HG03175 (cell line): ENCODE results near the gene TOR4A.
"Not testable (repeated sequence)": the region's sequence is repeated elsewhere in the genome, so short reads cannot be mapped to it uniquely, and the experiment has no call there.

Experiments
- ATAC-seq: cut with Tn5 transposase; IDR thresholded peaks from one replicate; pipeline ENCODE4 v1.9.1; 2021; ENCODE audit warnings: mild to moderate bottlenecking, moderate library complexity; ENCODE audit not compliant: unreplicated experiment

Gene TOR4A

GRCh38 chr9:137237759-137238726 is 39.5 kb upstream of the TOR4A start:
- no peak for ATAC-seq

GRCh38 chr9:137239541-137240200 is 37.9 kb upstream of the TOR4A start:
- ATAC-seq: not testable (repeated sequence)

- peak; percentile 26 for ATAC-seq
Observed at GRCh38 chr9:137240318-137240840, 37.1 kb upstream of the TOR4A start.

- ATAC-seq: peak; percentile 76
Observed at GRCh38 chr9:137240841-137241489, 36.6 kb upstream of the TOR4A start, which contains the start of gene TUBB4B. Gene TUBB4B (plus strand): TSS chr9:137241287. CDS start chr9:137241361, 74 bp downstream.

- peak; percentile 5 for ATAC-seq
Observed at GRCh38 chr9:137241490-137242268, 35.8 kb upstream of the TOR4A start.

- ATAC-seq: no peak
Observed at GRCh38 chr9:137242269-137243203, 35.0 kb upstream of the TOR4A start.

- not testable (repeated sequence) for ATAC-seq
Observed at GRCh38 chr9:137243266-137243625, 34.3 kb upstream of the TOR4A start.

- no peak for ATAC-seq
Observed at GRCh38 chr9:137243626-137244485, 33.7 kb upstream of the TOR4A start.

- ATAC-seq: no peak
Observed at GRCh38 chr9:137244486-137245449, 32.8 kb upstream of the TOR4A start.

GRCh38 chr9:137245450-137246421 is 31.8 kb upstream of the TOR4A start:
- no peak for ATAC-seq

GRCh38 chr9:137247135-137247915 is 30.2 kb upstream of the TOR4A start:
- no peak for ATAC-seq

GRCh38 chr9:137247916-137248175 is 29.7 kb upstream of the TOR4A start:
- no peak for ATAC-seq

- ATAC-seq: no peak
Observed at GRCh38 chr9:137250329-137251193, 27.0 kb upstream of the TOR4A start.

- no peak for ATAC-seq
Observed at GRCh38 chr9:137251194-137251461, 26.4 kb upstream of the TOR4A start, which contains the start of gene STPG3. Gene STPG3 (plus strand): TSS chr9:137251286. CDS start chr9:137251287, 1 bp downstream.
